Daoy (cell line): Measurements from ENCODE around the gene CRLF2. TPM values are rescaled to one million over a fixed set of nuclear protein-coding genes. Genes with fewer than 3 reads are reported as not detected.
"Not testable (repeated sequence)": the region's sequence is repeated elsewhere in the genome, so short reads cannot be mapped to it uniquely, and the experiment has no call there.

ENCODE experiments used
- DNase-seq: peaks from one replicate; pipeline ENCODE4 v3.0.0-alpha.2; 2015; ENCODE audit warnings: low read depth
- total RNA-seq: library from RNA; depleted of rRNA; stranded (reverse); fragments of >200 nt; shearing (Covaris generic); gene quantifications from 2 replicates; pipeline ENCODE4 v1.2.3, GENCODE V29; 2014

The CRLF2 gene
- total RNA-seq, 1 experiment from 2014 or later = 0.46 TPM

- DNase-seq = no peak
Observed at GRCh38 chrX:1215123-1215823, 2.8 kb upstream of the CRLF2 start.

GRCh38 chrX:1213971-1214370, 1.5 kb upstream of the CRLF2 start:
- no peak for DNase-seq

GRCh38 chrX:1210844-1211243, 1.6 kb downstream of the CRLF2 start:
- no peak for DNase-seq

- no peak for DNase-seq
Observed at GRCh38 chrX:1207496-1208025, 4.9 kb downstream of the CRLF2 start.

GRCh38 chrX:1205681-1206611, 6.5 kb downstream of the CRLF2 start:
- DNase-seq = peak; percentile 58

- DNase-seq = no peak
Observed at GRCh38 chrX:1202251-1202650, 10.2 kb downstream of the CRLF2 start.

- no peak for DNase-seq
Observed at GRCh38 chrX:1196436-1196835, 16.0 kb downstream of the CRLF2 start.

GRCh38 chrX:1192196-1192595, 20.3 kb downstream of the CRLF2 start:
- DNase-seq = not testable (repeated sequence)

- DNase-seq = no peak
Observed at GRCh38 chrX:1190596-1191145, 21.8 kb downstream of the CRLF2 start.

- no peak for DNase-seq
Observed at GRCh38 chrX:1185561-1185960, 26.9 kb downstream of the CRLF2 start.

- no peak for DNase-seq
Observed at GRCh38 chrX:1182211-1182610, 30.2 kb downstream of the CRLF2 start.

- not testable (repeated sequence) for DNase-seq
Observed at GRCh38 chrX:1181661-1182060, 30.8 kb downstream of the CRLF2 start.

- no peak for DNase-seq
Observed at GRCh38 chrX:1181170-1181569, 31.3 kb downstream of the CRLF2 start.

- peak; percentile 55 for DNase-seq
Observed at GRCh38 chrX:1178580-1179057, 33.8 kb downstream of the CRLF2 start.

GRCh38 chrX:1176531-1177320, 35.7 kb downstream of the CRLF2 start:
- DNase-seq = not testable (repeated sequence)

GRCh38 chrX:1174609-1175545, 37.6 kb downstream of the CRLF2 start:
- DNase-seq = not testable (repeated sequence)

GRCh38 chrX:1173435-1173834, 39.0 kb downstream of the CRLF2 start:
- not testable (repeated sequence) for DNase-seq

GRCh38 chrX:1172496-1172895, 40.0 kb downstream of the CRLF2 start:
- no peak for DNase-seq

GRCh38 chrX:1171915-1172314, 40.5 kb downstream of the CRLF2 start:
- DNase-seq = not testable (repeated sequence)

GRCh38 chrX:1170243-1170642, 42.2 kb downstream of the CRLF2 start:
- DNase-seq = no peak
